Stomach (tissue), 4 donors: ENCODE data around the gene ICAM2.

Experiments
- CTCF ChIP-seq, 7 experiments: fragments of 450-650 bp in 4 of 7; fragments of 200-600 bp in 3 of 7; sonication (generic) in 3 of 7; IDR thresholded peaks; one replicate each; pipeline ENCODE4 v1.5.1; 2016 to 2019; ENCODE audit warnings: antibody characterized with exemption in 7 of 7, control low read depth in 2 of 7, mild to moderate bottlenecking in 1 of 7
- EP300 ChIP-seq: sonication (generic); formaldehyde crosslinking; IDR thresholded peaks from one replicate; pipeline ENCODE4 v1.6.1; 2017; ENCODE audit warnings: antibody characterized with exemption
- POLR2A ChIP-seq, 4 donors: fragments of 450-650 bp; IDR thresholded peaks; one replicate each; pipeline ENCODE4 v1.6.1; 2016; ENCODE audit warnings: antibody characterized with exemption in 4 of 4, control low read depth in 2 of 4, mild to moderate bottlenecking in 1 of 4, moderate library complexity in 1 of 4
- POLR2AphosphoS5 ChIP-seq, 3 donors: sonication (generic); formaldehyde crosslinking; IDR thresholded peaks; one replicate each; pipeline ENCODE4 v1.6.1; 2016; ENCODE audit warnings: antibody characterized with exemption in 3 of 3

- TF ChIP-seq CTCF (IDR thresholded peaks at IDR 0.05), result no peak
- no peak for TF ChIP-seq EP300
- TF ChIP-seq POLR2A (IDR thresholded peaks at IDR 0.05), result no peak
- no peak for TF ChIP-seq POLR2AphosphoS5 (IDR thresholded peaks at IDR 0.05)
Observed at GRCh38 chr17:64024781-64025731, 4.6 kb upstream of the ICAM2 start.
